GM21423 (cell line): Measurements from ENCODE around the gene BABAM2.
"Not testable (repeated sequence)": the region's sequence is repeated elsewhere in the genome, so short reads cannot be mapped to it uniquely, and the experiment has no call there.

ENCODE experiments used
- ATAC-seq: cut with Tn5 transposase; IDR thresholded peaks from one replicate; pipeline ENCODE4 v1.9.1; 2021; ENCODE audit warnings: mild to moderate bottlenecking, moderate library complexity; ENCODE audit not compliant: unreplicated experiment

The BABAM2 gene

DNA sequence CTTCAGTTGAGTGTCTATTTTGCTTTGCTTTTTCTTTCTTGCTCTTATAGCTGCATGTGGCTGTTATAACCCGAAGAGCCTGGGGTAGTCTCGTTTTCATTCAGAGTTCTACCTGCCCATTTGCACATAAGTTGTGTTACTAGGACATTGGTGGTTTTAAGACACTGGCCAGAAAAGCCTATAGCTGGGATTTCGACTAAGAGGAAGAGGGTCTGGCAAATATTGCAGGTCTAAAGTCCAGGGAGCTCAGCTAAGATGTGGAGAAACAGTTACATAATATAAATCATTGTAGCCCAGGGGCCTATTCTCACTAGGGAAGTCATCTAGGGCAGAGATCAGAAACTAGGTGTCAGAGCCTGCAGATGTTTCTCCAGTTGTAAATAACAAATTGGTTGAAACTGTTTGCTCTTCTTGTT is 120.8 kb downstream of the BABAM2 start:
- no peak for ATAC-seq

DNA sequence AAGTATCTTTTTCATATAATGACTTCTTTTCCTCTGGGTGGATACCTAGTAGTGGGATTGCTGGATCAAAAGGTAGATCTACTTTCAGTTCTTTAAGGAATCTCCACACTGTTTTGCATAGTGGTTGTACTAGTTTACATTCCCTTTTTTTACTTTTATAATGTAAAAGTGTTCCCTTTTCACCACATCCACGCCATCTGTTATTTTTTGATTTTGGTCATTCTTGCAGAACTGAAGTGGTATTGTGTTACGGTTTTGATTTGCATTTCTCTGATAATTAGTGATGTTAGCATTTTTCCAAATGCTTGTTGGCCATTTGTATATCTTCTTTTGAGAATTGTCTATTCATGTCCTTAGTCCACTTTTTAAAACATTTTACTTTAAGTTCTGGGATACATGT is 127.9 kb downstream of the BABAM2 start:
- ATAC-seq = not testable (repeated sequence)

DNA sequence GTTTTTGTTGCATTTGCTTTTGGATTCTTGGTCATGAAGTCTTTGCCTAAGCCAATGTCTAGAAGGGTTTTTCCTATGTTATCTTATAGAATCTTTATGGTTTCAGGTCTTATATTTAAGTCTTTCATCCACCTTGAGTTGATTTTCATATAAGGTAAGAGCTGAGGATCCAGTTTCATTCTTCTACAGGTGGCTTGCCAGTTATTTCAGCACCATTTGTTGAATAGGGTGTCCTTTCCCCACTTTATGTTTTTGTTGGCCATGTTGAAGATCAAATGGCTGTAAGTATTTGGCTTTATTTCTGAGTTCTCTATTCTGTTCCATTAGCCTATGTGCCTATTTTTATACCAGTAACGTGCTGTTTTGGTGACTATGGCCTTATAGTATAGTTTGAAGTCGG is 129.0 kb downstream of the BABAM2 start:
- ATAC-seq = not testable (repeated sequence)

DNA sequence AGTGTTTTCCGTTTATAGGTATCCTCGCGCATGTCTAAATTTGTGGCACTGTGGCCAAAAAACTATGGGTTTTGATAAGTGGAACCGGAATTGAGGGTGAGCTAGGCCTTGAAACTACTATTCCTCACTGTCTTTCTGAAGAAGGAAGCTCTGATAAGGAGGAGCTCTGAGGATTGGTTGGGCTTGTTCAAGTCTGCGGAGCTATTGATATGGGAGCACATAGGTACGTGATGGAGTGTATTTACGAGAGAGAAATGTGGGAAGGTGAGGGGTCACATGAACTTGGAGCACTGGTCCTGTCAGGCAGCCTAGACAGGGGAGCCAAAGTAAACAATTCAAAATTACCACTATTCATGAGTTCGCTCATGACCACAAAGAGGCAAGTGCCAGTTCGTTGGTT is 131.4 kb downstream of the BABAM2 start:
- no peak for ATAC-seq

DNA sequence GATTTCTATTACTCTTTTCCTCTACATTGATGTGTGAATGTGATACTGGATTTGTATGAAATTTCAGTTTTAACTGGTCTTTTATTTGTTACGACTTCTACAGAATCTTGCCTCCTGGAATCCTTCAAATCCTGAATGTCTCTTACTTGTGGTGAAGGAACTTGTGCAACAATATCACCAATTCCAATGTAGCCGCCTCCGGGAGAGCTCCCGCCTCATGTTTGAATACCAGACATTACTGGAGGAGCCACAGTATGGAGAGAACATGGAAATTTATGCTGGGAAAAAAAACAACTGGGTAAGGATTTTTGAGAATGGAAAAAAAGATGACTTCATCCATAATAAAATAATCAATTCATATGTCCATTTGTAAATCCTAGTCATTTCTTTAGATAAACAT is 134.6 kb downstream of the BABAM2 start:
- ATAC-seq = no peak

DNA sequence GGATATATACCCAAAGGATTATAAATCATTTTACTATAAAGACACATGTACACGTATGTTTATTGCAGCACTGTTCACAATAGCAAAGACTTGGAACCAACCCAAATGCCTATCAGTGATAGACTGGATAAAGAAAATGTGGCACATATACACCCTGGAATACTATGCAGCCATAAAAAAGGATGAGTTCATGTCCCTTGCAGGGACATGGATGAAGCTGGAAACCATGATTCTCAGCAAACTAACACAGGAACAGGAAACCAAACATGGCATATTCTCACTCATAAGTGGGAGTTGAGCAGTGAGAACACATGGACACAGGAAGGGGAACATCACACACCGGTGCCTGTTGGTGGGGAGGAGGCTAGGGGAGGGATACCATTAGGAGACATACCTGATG is 135.7 kb downstream of the BABAM2 start:
- ATAC-seq = not testable (repeated sequence)

DNA sequence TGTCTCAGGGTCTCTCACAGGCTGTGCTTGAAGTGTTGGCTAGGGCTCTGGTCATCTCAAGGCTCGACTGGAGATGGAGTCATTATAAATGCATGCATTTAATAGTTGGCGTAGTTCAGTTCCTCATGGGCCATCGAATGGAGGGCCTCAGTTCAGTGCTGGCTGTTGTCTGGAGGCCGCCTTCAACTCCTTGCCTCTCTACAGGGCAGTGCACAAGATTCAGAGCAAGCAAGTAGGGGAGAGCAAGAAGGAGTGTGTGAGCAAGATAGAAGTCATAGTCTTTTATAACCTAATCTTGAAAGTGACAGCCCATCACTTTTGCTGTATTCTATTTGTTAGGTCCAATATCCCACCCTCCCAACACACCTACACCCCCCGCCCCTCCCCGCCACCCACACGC is 137.5 kb downstream of the BABAM2 start:
- ATAC-seq = no peak

DNA sequence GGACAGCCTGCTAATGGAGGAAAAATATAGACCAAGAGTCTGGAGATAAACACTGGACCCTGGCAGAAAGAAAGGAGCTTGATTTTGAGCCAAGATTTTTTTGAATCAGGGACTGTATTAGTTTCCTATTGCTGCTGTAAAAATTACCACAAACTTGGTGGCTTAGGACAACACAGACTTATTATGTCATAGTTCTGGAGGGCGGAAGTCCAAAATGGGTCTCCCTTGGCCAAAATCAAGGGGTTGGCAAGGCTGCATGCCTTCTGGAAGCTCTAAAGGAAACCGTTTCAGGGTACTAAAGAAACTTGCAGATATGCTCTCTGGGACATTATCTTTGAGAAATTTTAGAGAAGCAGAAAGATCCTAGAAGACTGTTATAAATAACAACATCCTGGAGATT is 140.1 kb downstream of the BABAM2 start:
- no peak for ATAC-seq

DNA sequence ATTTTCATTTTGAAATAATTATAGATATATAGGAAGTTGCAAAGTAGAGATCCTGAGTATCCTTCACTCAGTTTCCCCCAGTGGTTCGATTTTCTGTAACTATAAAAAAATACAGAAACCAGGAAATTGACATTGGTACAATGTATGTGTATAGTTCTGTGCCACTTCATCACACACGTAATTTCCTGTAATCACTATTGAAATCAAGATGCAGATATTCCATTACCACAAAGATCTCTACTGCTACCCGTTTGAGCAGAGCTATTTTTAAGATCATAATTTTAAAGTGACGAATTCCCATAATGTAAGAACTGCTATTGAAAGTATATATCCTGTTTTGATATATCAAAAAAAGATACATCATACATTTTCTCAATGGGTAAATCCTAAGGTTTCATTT is 142.3 kb downstream of the BABAM2 start:
- no peak for ATAC-seq

DNA sequence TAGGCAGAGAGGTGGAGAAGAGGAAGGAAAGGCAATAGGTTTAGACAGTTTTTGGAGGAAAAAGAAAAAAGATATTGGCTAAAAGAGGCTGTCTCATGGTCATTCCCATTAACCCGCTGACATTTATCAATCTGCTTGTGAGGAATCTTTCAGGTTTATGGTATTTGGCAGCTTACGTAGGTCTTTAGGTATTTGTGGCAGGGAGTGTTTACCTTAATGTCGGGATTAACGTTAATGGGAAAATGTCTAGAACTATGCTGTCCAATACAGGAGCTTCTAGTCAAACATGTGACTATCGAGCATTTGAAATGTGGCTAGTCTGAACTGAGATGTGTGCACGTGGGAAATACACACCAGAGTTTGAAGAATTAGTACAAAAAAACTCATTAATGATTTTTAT is 144.2 kb downstream of the BABAM2 start:
- no peak for ATAC-seq

DNA sequence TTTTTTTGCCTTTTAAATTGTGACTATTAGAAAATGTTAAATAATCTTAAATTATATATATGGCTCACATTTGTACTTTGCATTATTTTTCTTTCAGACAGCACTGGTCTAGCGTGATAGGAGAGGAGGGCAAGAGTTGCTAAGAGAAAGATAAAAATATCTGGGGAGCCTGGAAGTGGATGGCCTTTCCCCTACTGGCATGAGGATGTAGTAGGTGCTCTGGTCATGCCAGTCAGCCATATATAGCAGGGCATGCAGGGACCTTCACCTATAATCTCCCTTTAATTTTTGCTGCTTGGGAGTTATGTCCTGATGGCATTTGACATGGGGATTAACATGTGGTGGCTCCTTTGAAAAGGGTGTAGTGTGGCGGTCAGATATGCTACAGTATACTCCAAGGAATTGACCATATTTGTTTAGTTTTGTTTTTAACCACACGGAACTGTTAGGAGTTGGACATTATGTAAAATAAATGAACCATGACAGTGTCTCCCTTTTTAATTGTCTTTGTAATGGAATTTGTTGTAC is 144.7 kb downstream of the BABAM2 start:
- no peak for ATAC-seq

DNA sequence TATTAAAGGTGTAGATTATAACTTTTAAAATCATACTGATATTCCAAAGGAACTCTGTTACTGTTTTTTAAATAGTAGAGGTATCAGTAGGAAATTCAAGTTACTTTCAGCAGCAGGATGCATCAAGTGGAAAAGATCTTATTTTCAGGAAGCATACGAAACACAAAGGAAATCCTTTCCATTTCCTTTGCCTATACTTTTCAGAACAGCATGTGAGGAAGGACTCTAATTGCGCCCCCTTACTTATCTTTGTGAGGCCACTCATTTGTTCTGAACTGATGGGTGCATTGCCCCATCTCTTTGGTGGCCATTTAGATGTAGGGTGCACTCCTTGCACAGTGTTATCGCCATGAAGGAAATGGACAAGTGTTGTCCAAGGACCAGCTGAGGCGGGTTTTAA is 145.3 kb downstream of the BABAM2 start:
- no peak for ATAC-seq

DNA sequence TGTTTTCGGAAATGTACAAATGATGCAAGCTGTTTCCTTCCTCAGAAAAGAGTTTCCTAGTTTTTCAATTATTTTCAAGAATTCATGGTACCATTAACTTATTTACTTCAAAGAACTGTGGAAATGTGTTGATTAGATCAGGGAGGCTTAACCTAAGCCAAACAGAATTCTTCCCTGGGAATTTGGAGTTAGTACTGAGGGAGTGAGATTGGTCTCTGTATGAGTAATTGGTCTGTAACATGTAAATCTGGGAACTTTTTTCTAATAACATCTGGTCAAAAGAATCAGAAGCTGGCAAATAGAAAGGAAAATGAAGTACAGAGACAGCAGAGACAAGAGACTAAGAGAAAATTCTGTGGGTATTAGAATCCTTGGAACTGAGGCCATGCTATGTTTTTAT is 145.8 kb downstream of the BABAM2 start:
- no peak for ATAC-seq

DNA sequence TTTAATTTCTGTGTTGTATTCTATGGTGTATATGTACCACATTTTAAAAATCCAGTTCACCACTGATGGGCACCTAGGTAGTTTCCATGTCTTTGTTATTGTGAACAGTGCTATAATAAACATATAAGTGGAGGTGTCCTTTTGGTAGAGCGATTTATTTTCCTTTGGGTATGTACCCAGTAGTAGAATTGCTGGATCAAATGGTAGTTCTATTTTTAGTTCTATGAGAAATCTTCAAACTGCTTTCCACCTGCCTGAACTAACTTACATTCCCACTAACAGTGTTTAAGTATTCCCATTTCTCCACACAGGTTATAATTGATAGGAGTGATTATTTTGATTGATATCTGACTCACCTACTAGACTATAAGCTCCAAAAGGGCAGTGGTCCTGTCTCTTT is 148.2 kb downstream of the BABAM2 start:
- ATAC-seq = no peak

DNA sequence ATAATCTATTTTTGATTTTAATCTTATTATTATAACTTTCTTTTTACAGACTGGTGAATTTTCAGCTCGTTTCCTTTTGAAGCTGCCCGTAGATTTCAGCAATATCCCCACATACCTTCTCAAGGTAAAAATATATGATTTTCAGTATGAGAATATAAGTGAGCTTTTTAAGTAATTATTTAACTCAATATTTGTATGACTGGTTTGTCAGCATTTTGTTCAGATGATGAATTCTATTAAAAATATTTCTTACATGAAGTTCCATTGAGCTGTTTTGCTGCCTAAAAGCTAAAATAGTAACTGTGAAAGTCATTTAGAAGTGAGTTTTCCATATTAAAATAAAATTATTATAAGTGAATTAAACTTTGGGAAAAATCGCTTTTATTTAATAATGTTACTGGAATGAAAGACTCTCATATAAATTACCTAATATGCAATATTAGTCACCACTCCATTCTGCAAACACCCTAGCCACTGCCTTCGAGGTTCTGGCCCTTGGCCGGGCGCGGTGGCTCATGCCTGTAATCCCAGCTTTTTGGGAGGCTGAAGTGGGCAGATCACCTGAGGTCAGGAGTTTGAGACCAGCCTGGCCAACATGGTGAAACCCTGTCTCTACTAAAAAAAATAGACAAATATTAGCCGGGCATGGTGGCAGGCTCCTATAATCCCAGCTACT is 155.3 kb downstream of the BABAM2 start:
- no peak for ATAC-seq

DNA sequence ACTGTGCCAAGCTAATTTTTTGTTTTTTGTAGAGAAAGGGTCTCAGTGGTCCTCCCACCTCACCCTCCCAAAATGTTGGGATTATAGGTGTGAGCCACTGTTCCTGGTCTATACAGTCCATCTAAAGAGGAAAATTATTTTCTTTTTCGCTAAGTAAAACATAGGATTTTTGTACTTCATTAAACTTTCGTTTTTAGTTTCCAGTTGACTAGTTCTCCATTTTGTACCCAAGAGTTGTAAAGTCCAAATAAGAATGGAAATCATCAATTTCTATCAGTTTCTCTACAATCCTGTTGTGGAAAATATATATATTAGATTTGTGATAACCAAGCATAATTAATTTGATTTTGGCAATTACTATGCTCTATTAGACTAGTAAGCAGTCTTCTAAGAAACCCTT is 156.4 kb downstream of the BABAM2 start:
- ATAC-seq = no peak

DNA sequence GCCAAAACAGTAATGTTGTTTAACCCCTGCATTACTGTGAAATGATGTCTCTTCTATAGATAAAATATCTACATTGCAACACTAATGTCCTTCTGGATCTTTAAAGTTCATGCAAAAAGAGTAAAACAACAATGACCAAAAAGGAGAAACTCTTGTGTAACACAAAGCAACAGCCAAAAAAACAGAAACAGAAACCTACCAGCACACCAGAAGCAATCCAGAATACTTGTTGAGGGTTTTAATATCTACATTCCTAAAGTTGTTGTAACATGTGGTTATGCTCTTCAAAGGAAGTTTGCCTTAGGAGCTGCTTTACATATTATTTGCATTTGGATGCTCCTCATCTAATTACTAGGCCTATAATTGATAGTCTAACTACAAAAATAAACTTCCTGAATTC is 157.2 kb downstream of the BABAM2 start:
- no peak for ATAC-seq

DNA sequence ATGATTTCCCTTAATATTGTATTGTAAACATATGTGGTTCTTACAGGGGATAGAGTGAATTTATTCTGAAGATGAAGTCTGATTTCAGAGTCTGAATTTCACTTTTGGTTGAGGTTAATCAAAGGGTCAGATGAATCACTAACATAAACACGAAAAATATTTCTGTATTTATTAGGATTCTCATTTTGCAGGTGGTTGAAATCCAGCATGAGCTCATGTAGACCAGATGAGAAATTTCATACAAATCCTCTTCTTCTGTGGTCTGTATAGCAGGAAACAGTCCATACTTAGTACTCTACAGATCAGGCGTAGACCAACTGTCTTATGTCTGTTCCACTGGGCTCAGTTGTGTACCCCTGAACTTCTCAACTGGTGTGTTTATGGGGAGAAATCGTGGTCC is 157.8 kb downstream of the BABAM2 start:
- no peak for ATAC-seq

DNA sequence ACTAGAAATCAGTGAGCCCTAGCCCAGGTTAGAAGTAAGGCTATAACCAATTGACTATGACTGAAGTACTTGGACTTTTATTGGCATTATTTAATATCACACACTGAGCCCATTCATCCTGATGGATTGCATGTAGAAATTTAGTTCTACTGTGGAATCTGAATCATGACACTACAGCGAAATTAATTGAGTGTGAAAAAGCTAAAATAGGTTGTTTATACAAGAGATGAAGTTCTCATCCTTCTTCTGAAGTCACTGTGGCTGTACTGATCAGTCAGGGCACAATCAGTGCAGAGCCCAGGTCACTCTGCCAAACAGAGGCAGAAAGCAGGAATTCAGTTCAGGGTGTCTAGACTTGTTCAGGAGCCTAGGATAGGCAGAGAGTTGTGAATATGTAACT is 158.9 kb downstream of the BABAM2 start:
- no peak for ATAC-seq

DNA sequence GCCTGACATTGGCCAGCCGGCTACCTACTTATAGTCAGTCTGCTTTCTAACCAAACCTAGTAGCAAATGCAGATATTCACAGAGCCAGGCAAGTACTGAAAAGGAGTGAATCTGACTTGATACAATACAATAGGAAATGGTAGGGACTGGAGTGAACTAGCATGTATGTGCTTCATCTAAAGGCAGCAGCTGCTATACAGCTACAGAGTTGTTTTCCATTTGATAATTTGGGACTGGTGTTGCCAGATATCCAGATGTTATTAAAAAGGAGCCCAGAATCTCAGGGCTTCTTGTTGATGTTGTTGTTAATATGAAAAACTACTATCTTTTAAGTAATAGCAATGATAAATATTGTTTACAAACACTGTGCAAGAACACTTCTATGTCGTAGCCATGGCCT is 159.4 kb downstream of the BABAM2 start:
- ATAC-seq = no peak

DNA sequence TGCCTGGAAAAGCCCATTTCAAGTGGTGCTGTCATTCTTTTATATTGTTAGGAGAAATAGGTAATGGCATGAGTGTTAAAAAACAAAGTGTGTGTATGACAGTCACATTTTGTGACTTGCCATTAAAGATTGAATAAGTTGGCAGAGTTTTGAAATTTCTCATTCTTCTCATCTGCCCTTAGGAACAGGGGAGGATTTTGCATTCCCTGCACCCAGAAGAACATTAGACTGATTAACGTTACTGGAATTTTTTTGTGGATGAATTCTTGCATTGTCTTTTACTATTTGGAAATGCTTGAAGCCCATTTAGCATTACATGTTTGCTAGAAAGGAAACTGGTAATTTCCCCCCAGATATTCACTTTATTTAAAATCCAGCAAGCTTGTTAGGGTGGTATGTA is 162.2 kb downstream of the BABAM2 start:
- ATAC-seq = no peak

DNA sequence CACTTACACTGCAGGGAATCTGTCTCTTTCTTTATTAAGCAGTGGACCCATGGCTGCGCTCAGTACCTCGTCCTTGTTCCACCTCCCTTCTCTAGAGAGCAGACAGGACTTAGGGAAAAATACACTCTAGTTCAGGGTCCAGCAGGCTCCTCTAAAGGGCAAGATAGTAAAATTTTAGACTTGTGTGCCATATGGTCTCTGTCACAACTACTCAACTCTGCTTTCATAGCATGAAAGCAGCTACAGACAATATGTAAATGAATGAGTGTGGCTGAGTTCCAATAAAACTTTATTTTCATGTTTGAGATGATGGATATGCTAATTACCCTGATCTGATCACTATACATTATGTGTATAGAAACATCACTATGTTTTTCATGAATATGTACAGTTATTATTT is 163.1 kb downstream of the BABAM2 start:
- ATAC-seq = no peak

DNA sequence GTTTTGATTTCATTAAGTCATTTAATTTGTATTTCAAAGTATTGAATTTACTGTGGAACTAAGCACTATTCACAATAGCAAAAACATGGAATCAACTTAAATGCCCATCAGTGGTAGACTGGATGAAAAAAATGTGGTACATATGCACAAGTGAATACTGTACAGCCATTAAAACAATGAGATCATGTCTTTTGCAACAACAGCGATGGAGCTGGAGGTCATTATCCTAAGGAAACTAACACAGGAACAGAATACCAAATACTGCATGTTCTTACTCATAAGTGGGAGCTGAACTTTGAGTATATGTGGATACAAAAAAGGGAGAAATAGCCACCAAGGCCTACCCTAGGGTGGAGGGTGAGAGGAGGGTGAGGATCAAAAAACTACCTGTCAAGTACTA is 164.4 kb downstream of the BABAM2 start:
- ATAC-seq = no peak
